Measurements from ENCODE around the gene RAD51B. TPM values are rescaled to one million over a fixed set of nuclear protein-coding genes. Genes with fewer than 3 reads are reported as not detected.

The RAD51B gene
- total RNA-seq, 5 donors from 2014 or later (not counting 1 experiment from before 2014, with no cell fraction given), result 25.4 to 47.9 (median 30.0) TPM

GRCh38 chr14:68752271-68753006 lies 932.9 kb downstream of the RAD51B start:
- Mint-ChIP-seq H3K27me3 (no peaks in the 10 kb centered on the region), H3K36me3 (no peaks in the 10 kb centered on the region), H3K9me3 (no peaks in the 10 kb centered on the region), H3K4me3 (no peak overlapping the region), H3K27ac (peak overlapping the region in 1 of 2 donors; percentile 16), H3K4me1 (peaks cover 7 to 18% (median 9%) of the 10 kb centered on the region in 3 donors)
- WGBS (ENCODE audit: insufficient coverage), result 100% methylated on average over 1 of the region's 6 CpGs
- no peaks in the 10 kb centered on the region for H3K9me3 ChIP-seq
- no peaks in the 10 kb centered on the region for H3K36me3 ChIP-seq (ENCODE audit: control insufficient read depth in 2 of 2, extremely low read depth in 1 of 2, insufficient read depth in 1 of 2, low read length in 1 of 2)
- H3K27me3 ChIP-seq (replicated peaks in 1 of 2; ENCODE audit: control insufficient read depth in 2 of 2, extremely low read depth in 1 of 2, insufficient read depth in 2 of 2, low read length in 1 of 2), result peaks cover 0 to under 1% of the 10 kb centered on the region in 2 experiments
- no peak overlapping the region for H3K4me3 ChIP-seq (ENCODE audit: control insufficient read depth in 1 of 2, extremely low read depth in 1 of 2, low read length in 1 of 2)
- H3K4me1 ChIP-seq (ENCODE audit: control insufficient read depth in 1 of 2, extremely low read depth in 1 of 2, insufficient read depth in 2 of 2, low read length in 2 of 2), result peaks cover 2% of the 10 kb centered on the region in 2 experiments
- ATAC-seq (replicated peaks in 1 of 4) (no peak), DNase-seq (no peak)
- H3K27ac ChIP-seq (ENCODE audit: low read length), result no peak overlapping the region
- CTCF ChIA-PET, result interaction anchor here in 1 of 2 donors (1.0 kb wide), 1 partner anchor 92 kb away, joined by 3 read pairs; no protein-coding TSS in a partner anchor
- POLR2A ChIA-PET, result no interaction called here

GRCh38 chr14:68753690-68754089 lies 934.1 kb downstream of the RAD51B start:
- Histone ChIP-seq H3K4me1 (ENCODE audit: control insufficient read depth in 1 of 2, extremely low read depth in 1 of 2, insufficient read depth in 2 of 2, low read length in 2 of 2) (peaks cover 4 to 13% of the 10 kb centered on the region in 2 experiments), H3K9me3 (no peaks in the 10 kb centered on the region), H3K4me3 (ENCODE audit: control insufficient read depth in 1 of 2, extremely low read depth in 1 of 2, low read length in 1 of 2) (no peak overlapping the region), H3K27ac (ENCODE audit: low read length) (no peak overlapping the region), H3K36me3 (ENCODE audit: control insufficient read depth in 2 of 2, extremely low read depth in 1 of 2, insufficient read depth in 1 of 2, low read length in 1 of 2) (no peaks in the 10 kb centered on the region), H3K27me3 (replicated peaks in 1 of 2; ENCODE audit: control insufficient read depth in 2 of 2, extremely low read depth in 1 of 2, insufficient read depth in 2 of 2, low read length in 1 of 2) (no peaks in the 10 kb centered on the region)
- WGBS (ENCODE audit: insufficient coverage), result 80% methylated on average over 1 of the region's 4 CpGs
- Mint-ChIP-seq H3K4me1 (peaks cover 15 to 19% (median 16%) of the 10 kb centered on the region in 3 donors), H3K27ac (no peak overlapping the region), H3K4me3 (no peak overlapping the region), H3K9me3 (no peaks in the 10 kb centered on the region), H3K27me3 (no peaks in the 10 kb centered on the region), H3K36me3 (no peaks in the 10 kb centered on the region)
- CTCF ChIA-PET, result no interaction called here
- no peak for DNase-seq
- no peak for ATAC-seq (replicated peaks in 1 of 4)
- POLR2A ChIA-PET, result no interaction called here

GRCh38 chr14:68755016-68755353 lies 935.4 kb downstream of the RAD51B start:
- H3K4me3 Mint-ChIP-seq, result no peak overlapping the region
- no peaks in the 10 kb centered on the region for H3K27me3 ChIP-seq (replicated peaks in 1 of 2; ENCODE audit: control insufficient read depth in 2 of 2, extremely low read depth in 1 of 2, insufficient read depth in 2 of 2, low read length in 1 of 2)
- H3K36me3 ChIP-seq (ENCODE audit: control insufficient read depth in 2 of 2, extremely low read depth in 1 of 2, insufficient read depth in 1 of 2, low read length in 1 of 2), result no peaks in the 10 kb centered on the region
- DNase-seq, result no peak
- WGBS (ENCODE audit: insufficient coverage), result no CpG with 5 or more reads among the region's 3 CpGs
- H3K27me3 Mint-ChIP-seq, result no peaks in the 10 kb centered on the region
- POLR2A ChIA-PET, result interaction anchor here in 1 of 2 donors (0.6 kb wide), 1 partner anchor 32 kb away, joined by 3 read pairs; no protein-coding TSS in a partner anchor
- H3K27ac ChIP-seq (ENCODE audit: low read length), result no peak overlapping the region
- H3K4me3 ChIP-seq (ENCODE audit: control insufficient read depth in 1 of 2, extremely low read depth in 1 of 2, low read length in 1 of 2), result no peak overlapping the region
- CTCF ChIA-PET, result no interaction called here
- peaks cover 15 to 21% (median 16%) of the 10 kb centered on the region in 3 donors for H3K4me1 Mint-ChIP-seq
- H3K9me3 ChIP-seq, result no peaks in the 10 kb centered on the region
- no peaks in the 10 kb centered on the region for H3K9me3 Mint-ChIP-seq
- ATAC-seq (replicated peaks in 1 of 4), result no peak
- no peaks in the 10 kb centered on the region for H3K36me3 Mint-ChIP-seq
- H3K4me1 ChIP-seq (ENCODE audit: control insufficient read depth in 1 of 2, extremely low read depth in 1 of 2, insufficient read depth in 2 of 2, low read length in 2 of 2), result peaks cover 4 to 13% of the 10 kb centered on the region in 2 experiments
- H3K27ac Mint-ChIP-seq, result no peak overlapping the region

GRCh38 chr14:68756000-68756481 lies 936.5 kb downstream of the RAD51B start:
- no peak overlapping the region for H3K4me3 ChIP-seq (ENCODE audit: control insufficient read depth in 1 of 2, extremely low read depth in 1 of 2, low read length in 1 of 2)
- H3K36me3 ChIP-seq (ENCODE audit: control insufficient read depth in 2 of 2, extremely low read depth in 1 of 2, insufficient read depth in 1 of 2, low read length in 1 of 2), result no peaks in the 10 kb centered on the region
- no peak overlapping the region for H3K4me3 Mint-ChIP-seq
- no peak overlapping the region for H3K27ac ChIP-seq (ENCODE audit: low read length)
- 96% methylated on average over 7 of the region's 7 CpGs for WGBS (ENCODE audit: insufficient coverage)
- ATAC-seq (replicated peaks in 1 of 4) (no peak), DNase-seq (no peak)
- CTCF ChIA-PET, result no interaction called here
- H3K27ac Mint-ChIP-seq, result no peak overlapping the region
- H3K9me3 Mint-ChIP-seq, result no peaks in the 10 kb centered on the region
- no peaks in the 10 kb centered on the region for H3K9me3 ChIP-seq
- POLR2A ChIA-PET, result no interaction called here
- no peaks in the 10 kb centered on the region for H3K36me3 Mint-ChIP-seq
- H3K4me1 ChIP-seq (ENCODE audit: control insufficient read depth in 1 of 2, extremely low read depth in 1 of 2, insufficient read depth in 2 of 2, low read length in 2 of 2), result peaks cover 4 to 13% of the 10 kb centered on the region in 2 experiments
- peaks cover 15 to 21% (median 16%) of the 10 kb centered on the region in 3 donors for H3K4me1 Mint-ChIP-seq
- H3K27me3 ChIP-seq (replicated peaks in 1 of 2; ENCODE audit: control insufficient read depth in 2 of 2, extremely low read depth in 1 of 2, insufficient read depth in 2 of 2, low read length in 1 of 2), result no peaks in the 10 kb centered on the region
- no peaks in the 10 kb centered on the region for H3K27me3 Mint-ChIP-seq

- Histone ChIP-seq H3K36me3 (ENCODE audit: control insufficient read depth in 2 of 2, extremely low read depth in 1 of 2, insufficient read depth in 1 of 2, low read length in 1 of 2) (no peaks in the 10 kb centered on the region), H3K27ac (ENCODE audit: low read length) (no peak overlapping the region)
Measured at GRCh38 chr14:68756734-68757133, 937.2 kb downstream of the RAD51B start.

GRCh38 chr14:68757618-68758081 lies 938.1 kb downstream of the RAD51B start:
- CTCF ChIA-PET, result interaction anchor here in 1 of 2 donors (1.3 kb wide), 1 partner anchor 24 kb away, joined by 5 read pairs; no protein-coding TSS in a partner anchor
- Mint-ChIP-seq H3K36me3 (no peaks in the 10 kb centered on the region), H3K9me3 (no peaks in the 10 kb centered on the region), H3K4me1 (peaks cover 16 to 21% (median 19%) of the 10 kb centered on the region in 3 donors), H3K27ac (no peak overlapping the region), H3K27me3 (no peaks in the 10 kb centered on the region), H3K4me3 (no peak overlapping the region)
- Histone ChIP-seq H3K27me3 (replicated peaks in 1 of 2; ENCODE audit: control insufficient read depth in 2 of 2, extremely low read depth in 1 of 2, insufficient read depth in 2 of 2, low read length in 1 of 2) (no peaks in the 10 kb centered on the region), H3K36me3 (ENCODE audit: control insufficient read depth in 2 of 2, extremely low read depth in 1 of 2, insufficient read depth in 1 of 2, low read length in 1 of 2) (no peaks in the 10 kb centered on the region), H3K4me1 (ENCODE audit: control insufficient read depth in 1 of 2, extremely low read depth in 1 of 2, insufficient read depth in 2 of 2, low read length in 2 of 2) (peaks cover 4 to 13% of the 10 kb centered on the region in 2 experiments), H3K4me3 (ENCODE audit: control insufficient read depth in 1 of 2, extremely low read depth in 1 of 2, low read length in 1 of 2) (no peak overlapping the region), H3K27ac (ENCODE audit: low read length) (no peak overlapping the region), H3K9me3 (no peaks in the 10 kb centered on the region)
- WGBS (ENCODE audit: insufficient coverage), result 60% methylated on average over 2 of the region's 4 CpGs
- ATAC-seq (replicated peaks in 1 of 4) (peak in 1 of 4 experiments; percentile 50), DNase-seq (peak in 1 of 35 experiments; percentile 41)
- POLR2A ChIA-PET, result no interaction called here

More at GRCh38 chr14:68756734-68757133, 937.2 kb downstream of the RAD51B start:
- Histone ChIP-seq H3K4me1 (ENCODE audit: control insufficient read depth in 1 of 2, extremely low read depth in 1 of 2, insufficient read depth in 2 of 2, low read length in 2 of 2) (peaks cover 4 to 13% of the 10 kb centered on the region in 2 experiments), H3K27me3 (replicated peaks in 1 of 2; ENCODE audit: control insufficient read depth in 2 of 2, extremely low read depth in 1 of 2, insufficient read depth in 2 of 2, low read length in 1 of 2) (no peaks in the 10 kb centered on the region), H3K4me3 (ENCODE audit: control insufficient read depth in 1 of 2, extremely low read depth in 1 of 2, low read length in 1 of 2) (no peak overlapping the region), H3K9me3 (no peaks in the 10 kb centered on the region)
- POLR2A ChIA-PET, result no interaction called here
- Mint-ChIP-seq H3K9me3 (no peaks in the 10 kb centered on the region), H3K27ac (no peak overlapping the region), H3K27me3 (no peaks in the 10 kb centered on the region), H3K4me1 (peaks cover 16 to 21% (median 18%) of the 10 kb centered on the region in 3 donors), H3K4me3 (no peak overlapping the region), H3K36me3 (no peaks in the 10 kb centered on the region)
- 100% methylated on average over 1 of the region's 6 CpGs for WGBS (ENCODE audit: insufficient coverage)
- DNase-seq (no peak), ATAC-seq (replicated peaks in 1 of 4) (no peak)
- CTCF ChIA-PET, result interaction anchor here in 1 of 2 donors (1.3 kb wide), 1 partner anchor 25 kb away, joined by 5 read pairs; no protein-coding TSS in a partner anchor
